Mucosa of descending colon (tissue), 3 donors: ENCODE results near the gene RIN1. TPM values are rescaled to one million over a fixed set of nuclear protein-coding genes. Genes with fewer than 3 reads are reported as not detected.
A peak's percentile ranks its signal among the peaks of the same experiment; 100 is the strongest.

Experiments
- ATAC-seq: fragments of 200-7000 bp; cut with Tn5 transposase; one replicate; pipeline ENCODE4 v1.9.1; 2020; ENCODE audit warnings: mild to moderate bottlenecking, moderate library complexity
- DNase-seq, 3 donors: peaks; one replicate each; pipeline ENCODE4 v3.0.0-alpha.2; 2020
- H3K36me3 ChIP-seq: fragments of 200-600 bp; one replicate; pipeline ENCODE4 v1.8.0; 2021; ENCODE audit warnings: low read depth, mild to moderate bottlenecking
- H3K4me1 ChIP-seq: fragments of 200-600 bp; one replicate; pipeline ENCODE4 v1.8.0; 2021; ENCODE audit warnings: low read depth, mild to moderate bottlenecking
- H3K4me3 ChIP-seq: fragments of 200-600 bp; one replicate; pipeline ENCODE4 v1.8.0; 2021; ENCODE audit warnings: mild to moderate bottlenecking
- H3K9me3 ChIP-seq: fragments of 200-600 bp; one replicate; pipeline ENCODE4 v1.8.0; 2021; ENCODE audit warnings: mild to moderate bottlenecking
- CTCF ChIP-seq: fragments of 200-600 bp; IDR thresholded peaks from one replicate; pipeline ENCODE4 v1.8.0; 2022; ENCODE audit warnings: antibody characterized with exemption, mild to moderate bottlenecking
- intact Hi-C, 2 donors: fragments of 100-400 bp; cut with DNase I in 1 of 2; cut with micrococcal nuclease in 1 of 2; formaldehyde crosslinking; loops; one replicate each; pipeline versions ENCODE4 v1.11.0 to v1.11.1; 2022; cut with DNase I, micrococcal nuclease
- total RNA-seq, 3 donors: library from RNA; stranded (reverse); fragmentation: NEBNext Ultra II Directional in 2 of 3; extraction: Animal tissue kit (Norgen Biotek cat#: 25700) in 2 of 3; gene quantifications; one replicate each; pipeline versions ENCODE4 v1.2.1 to v1.2.4, GENCODE V29; 2021 to 2023
- donor health status: DM: no; HTN: no; CAD: no; lungs with moderate emphysema.
- donor health status: DM: no; HTN: no; CAD: no.
- donor health status: DM: no; HTN: yes; CAD: no.

RIN1 gene
- total RNA-seq, 3 donors from 2014 or later, result 5.2 to 12.7 (median 9.5) TPM

- intact Hi-C loops, result no loop called here
- DNase-seq (peak in 2 of 3 donors; percentile 23 to 48), ATAC-seq (no peak)
- no peak overlapping the region for H3K4me3 ChIP-seq
- H3K9me3 ChIP-seq, result no peaks in the 10 kb centered on the region
- TF ChIP-seq CTCF, result no peak
- H3K36me3 ChIP-seq, result peaks cover 5% of the 10 kb centered on the region
- peaks cover 21% of the 10 kb centered on the region for H3K4me1 ChIP-seq
These were observed 2.3 kb upstream of the RIN1 start for GRCh38 chr11:66338276-66339161.

DNA sequence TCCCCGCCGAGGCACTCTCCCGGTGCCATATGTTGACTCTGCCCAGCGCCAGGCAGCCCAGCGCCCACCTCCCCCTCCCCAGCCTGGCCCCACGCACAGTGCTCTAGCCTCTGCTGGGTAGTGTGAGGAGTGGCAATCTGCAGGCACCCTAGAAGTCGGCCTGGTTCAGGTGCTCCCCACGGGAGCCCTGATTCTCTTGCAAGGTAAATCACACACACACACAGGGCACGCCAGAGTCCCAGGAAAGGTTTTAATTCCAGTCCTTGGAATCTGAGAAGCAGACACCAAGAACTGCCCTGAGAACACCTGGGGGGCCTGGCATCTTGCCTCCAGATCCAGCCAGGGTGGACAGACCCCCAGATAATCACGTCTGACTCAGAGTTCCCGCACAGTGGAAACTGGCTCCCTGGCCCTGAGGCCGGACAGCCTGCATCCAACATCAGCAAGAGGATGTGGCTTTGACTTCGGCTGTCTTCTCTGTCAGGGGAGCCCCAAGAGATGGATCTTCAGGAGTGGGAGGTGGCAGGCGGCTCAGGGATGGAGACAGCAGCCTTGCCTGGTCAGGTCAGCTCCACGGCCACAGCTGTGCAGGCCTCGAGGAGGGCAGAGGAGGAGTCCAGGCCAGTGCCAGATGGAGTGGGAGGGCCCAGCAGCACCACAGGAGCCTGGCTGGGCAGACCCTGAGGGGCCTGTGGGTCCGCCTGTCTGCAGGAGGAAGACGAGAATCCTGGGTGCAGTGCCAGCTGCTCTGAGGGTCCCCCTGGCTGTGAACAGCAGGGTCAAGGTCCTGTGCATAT, 1.1 kb upstream of the RIN1 start:
- no peaks in the 10 kb centered on the region for H3K9me3 ChIP-seq
- DNase-seq, result peak in 2 of 3 donors; percentile 31 to 53
- H3K4me1 ChIP-seq, result peaks cover 19% of the 10 kb centered on the region
- intact Hi-C loops, result no loop called here
- no peak overlapping the region for H3K4me3 ChIP-seq
- no peak for ATAC-seq
- peaks cover 5% of the 10 kb centered on the region for H3K36me3 ChIP-seq
- no peak for TF ChIP-seq CTCF

DNA sequence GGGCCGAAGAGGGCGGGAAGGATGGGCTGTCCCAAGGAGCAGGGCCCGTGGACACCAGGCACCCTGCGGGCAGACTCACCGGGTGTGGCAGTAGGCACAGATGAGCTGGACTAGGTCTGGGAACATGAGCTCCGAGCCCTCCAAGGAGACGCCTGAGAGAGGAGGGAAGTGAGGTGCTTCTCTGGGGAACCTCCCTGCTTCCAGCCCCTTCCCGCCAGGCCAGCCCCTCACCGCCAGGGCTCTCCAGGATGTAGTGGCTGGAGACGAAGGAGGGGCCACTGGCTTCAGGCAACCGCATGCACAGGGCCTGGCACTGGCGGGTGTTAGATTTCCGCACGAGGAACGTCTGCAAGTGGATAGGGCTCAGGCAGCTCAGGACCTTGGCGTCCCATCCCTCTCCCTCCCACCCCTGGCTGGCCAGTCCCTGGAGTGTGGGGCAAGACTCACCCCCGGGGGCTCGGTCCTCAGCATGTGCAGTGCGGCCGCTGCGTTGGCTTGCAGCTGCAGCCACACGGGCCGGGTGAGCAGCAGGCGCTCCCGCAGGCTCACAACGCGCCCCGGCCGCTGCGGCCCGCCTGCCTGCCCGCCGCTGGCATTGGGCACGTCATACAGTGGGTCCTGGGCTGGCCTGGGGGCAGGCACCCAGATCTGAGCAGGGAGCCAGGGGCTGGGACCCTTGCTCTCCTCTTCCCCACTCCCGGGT, 552 bp downstream of the RIN1 start:
- Histone ChIP-seq H3K36me3 (peaks cover 5% of the 10 kb centered on the region), H3K4me1 (peaks cover 19% of the 10 kb centered on the region), H3K9me3 (no peaks in the 10 kb centered on the region), H3K4me3 (peak overlapping the region; percentile 31)
- intact Hi-C loops, result no loop called here
- no peak for TF ChIP-seq CTCF
- DNase-seq (peak in 2 of 3 donors; percentile 61 to 66), ATAC-seq (peak; percentile 67)

DNA sequence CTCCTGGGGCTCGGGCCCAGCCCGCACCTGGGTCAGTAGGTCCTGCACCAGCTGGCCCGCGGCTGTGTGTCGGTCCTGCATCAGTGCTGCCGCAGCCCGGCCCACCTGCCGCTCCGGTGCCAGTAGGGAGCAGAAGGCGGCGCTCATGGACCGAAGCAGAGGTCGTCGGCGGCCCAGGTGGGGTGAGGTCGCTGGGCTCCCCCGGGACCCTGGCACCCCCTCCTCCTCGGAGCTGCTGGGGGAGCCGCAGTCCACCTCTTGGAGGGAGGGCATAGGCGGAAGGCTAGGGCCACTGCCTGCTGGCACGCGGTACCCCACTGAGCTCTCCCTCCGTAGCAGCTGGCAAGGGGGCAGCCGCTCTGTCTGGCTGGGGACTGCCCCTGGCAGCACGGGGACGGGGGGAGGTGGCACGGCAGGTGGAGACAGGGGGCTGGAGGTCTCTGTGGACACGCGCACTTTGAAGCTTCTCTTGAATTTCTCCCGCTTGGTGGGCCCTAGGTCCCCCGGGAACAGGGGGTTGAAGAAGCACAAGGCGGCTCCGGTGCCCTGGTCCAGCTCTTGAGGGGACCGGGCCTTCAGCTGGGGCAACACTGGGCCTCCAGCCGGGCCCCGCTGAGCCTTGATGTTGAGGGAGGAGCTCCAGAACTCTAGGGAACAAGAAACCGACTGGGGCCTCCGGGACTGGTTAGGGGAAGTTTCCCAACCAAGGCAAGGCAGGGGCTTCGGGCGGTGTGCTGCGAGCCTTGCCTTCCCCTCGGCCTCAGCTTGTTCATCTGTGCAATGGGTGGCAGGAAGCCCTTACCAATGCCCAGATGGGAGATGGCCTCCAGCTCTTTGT, 1.4 kb downstream of the RIN1 start:
- H3K4me1 ChIP-seq, result peaks cover 19% of the 10 kb centered on the region
- intact Hi-C loops, result no loop called here
- ATAC-seq (no peak), DNase-seq (peak in 2 of 3 donors; percentile 36 to 55)
- H3K9me3 ChIP-seq, result no peaks in the 10 kb centered on the region
- TF ChIP-seq CTCF, result no peak
- H3K4me3 ChIP-seq, result no peak overlapping the region
- peaks cover under 1% of the 10 kb centered on the region for H3K36me3 ChIP-seq
